WTC11 (cell line): ENCODE data around the gene CKAP2L.

ENCODE experiments used
- MAX ChIP-seq: sonication (generic); formaldehyde crosslinking; IDR thresholded peaks from 2 replicates; pipeline ENCODE4 v1.8.0; 2022; ENCODE audit warnings: mild to moderate bottlenecking, missing genetic modification reagents
- SP1 ChIP-seq: sonication (generic); formaldehyde crosslinking; conservative IDR thresholded peaks from 2 replicates; pipeline ENCODE4 v1.8.1; 2022; ENCODE audit warnings: missing genetic modification reagents
- TF ChIP-seq, protein P1 (sequence below): fragments of 200-600 bp; IDR thresholded peaks from 2 replicates; pipeline ENCODE4 v1.8.0; 2022; ENCODE audit warnings: antibody characterized with exemption
- TF ChIP-seq, protein P2 (sequence below): fragments of 250-450 bp; sonication (Bioruptor Pico); IDR thresholded peaks from 2 replicates; pipeline ENCODE4 v2.1.2; 2022; ENCODE audit warnings: mild to moderate bottlenecking, moderate library complexity
- TF ChIP-seq, protein P3 (sequence below): sonication (generic); formaldehyde crosslinking; IDR thresholded peaks from 2 replicates; pipeline ENCODE4 v1.8.0; 2022; ENCODE audit warnings: mild to moderate bottlenecking, missing genetic modification reagents
- TF ChIP-seq, protein P4 (sequence below): sonication (generic); formaldehyde crosslinking; IDR thresholded peaks from 2 replicates; pipeline ENCODE4 v1.8.0; 2023; ENCODE audit warnings: missing genetic modification reagents, mild to moderate bottlenecking, borderline replicate concordance

DNA sequence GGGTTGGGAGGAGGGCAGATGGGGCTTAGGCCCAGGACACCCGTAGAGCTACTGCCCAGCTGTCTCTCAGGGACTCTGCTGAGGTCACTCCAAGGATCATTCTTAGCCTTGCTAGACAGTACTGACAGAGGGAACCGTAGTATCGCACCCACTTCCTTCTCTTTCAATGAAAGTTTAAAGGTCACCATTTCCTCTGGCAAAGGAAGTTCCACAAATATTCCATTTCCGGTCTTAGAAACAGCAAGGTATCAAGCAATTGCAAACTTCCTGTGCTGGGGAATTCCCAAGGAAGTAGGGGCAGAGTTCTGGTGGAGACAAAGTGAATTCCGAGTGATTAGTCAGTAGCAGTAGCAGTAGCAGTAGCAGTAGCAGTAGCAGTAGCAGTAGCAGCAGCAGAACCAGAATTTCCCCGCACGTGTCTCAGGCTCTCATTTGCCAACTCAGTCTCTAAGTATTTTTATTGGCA, 47.5 kb upstream of the CKAP2L start:
- TF ChIP-seq, protein P1, sequence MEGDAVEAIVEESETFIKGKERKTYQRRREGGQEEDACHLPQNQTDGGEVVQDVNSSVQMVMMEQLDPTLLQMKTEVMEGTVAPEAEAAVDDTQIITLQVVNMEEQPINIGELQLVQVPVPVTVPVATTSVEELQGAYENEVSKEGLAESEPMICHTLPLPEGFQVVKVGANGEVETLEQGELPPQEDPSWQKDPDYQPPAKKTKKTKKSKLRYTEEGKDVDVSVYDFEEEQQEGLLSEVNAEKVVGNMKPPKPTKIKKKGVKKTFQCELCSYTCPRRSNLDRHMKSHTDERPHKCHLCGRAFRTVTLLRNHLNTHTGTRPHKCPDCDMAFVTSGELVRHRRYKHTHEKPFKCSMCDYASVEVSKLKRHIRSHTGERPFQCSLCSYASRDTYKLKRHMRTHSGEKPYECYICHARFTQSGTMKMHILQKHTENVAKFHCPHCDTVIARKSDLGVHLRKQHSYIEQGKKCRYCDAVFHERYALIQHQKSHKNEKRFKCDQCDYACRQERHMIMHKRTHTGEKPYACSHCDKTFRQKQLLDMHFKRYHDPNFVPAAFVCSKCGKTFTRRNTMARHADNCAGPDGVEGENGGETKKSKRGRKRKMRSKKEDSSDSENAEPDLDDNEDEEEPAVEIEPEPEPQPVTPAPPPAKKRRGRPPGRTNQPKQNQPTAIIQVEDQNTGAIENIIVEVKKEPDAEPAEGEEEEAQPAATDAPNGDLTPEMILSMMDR = no peak
- no peak for TF ChIP-seq MAX (CRISPR knock-in tag)
- TF ChIP-seq, protein P2, sequence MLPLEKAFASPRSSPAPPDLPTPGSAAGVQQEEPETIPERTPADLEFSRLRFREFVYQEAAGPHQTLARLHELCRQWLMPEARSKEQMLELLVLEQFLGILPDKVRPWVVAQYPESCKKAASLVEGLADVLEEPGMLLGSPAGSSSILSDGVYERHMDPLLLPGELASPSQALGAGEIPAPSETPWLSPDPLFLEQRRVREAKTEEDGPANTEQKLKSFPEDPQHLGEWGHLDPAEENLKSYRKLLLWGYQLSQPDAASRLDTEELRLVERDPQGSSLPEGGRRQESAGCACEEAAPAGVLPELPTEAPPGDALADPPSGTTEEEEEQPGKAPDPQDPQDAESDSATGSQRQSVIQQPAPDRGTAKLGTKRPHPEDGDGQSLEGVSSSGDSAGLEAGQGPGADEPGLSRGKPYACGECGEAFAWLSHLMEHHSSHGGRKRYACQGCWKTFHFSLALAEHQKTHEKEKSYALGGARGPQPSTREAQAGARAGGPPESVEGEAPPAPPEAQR (CRISPR knock-in tag) = no peak
- TF ChIP-seq, protein P3, sequence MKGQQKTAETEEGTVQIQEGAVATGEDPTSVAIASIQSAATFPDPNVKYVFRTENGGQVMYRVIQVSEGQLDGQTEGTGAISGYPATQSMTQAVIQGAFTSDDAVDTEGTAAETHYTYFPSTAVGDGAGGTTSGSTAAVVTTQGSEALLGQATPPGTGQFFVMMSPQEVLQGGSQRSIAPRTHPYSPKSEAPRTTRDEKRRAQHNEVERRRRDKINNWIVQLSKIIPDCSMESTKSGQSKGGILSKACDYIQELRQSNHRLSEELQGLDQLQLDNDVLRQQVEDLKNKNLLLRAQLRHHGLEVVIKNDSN (CRISPR knock-in tag) = no peak
- no peak for TF ChIP-seq SP1
- TF ChIP-seq, protein P4, sequence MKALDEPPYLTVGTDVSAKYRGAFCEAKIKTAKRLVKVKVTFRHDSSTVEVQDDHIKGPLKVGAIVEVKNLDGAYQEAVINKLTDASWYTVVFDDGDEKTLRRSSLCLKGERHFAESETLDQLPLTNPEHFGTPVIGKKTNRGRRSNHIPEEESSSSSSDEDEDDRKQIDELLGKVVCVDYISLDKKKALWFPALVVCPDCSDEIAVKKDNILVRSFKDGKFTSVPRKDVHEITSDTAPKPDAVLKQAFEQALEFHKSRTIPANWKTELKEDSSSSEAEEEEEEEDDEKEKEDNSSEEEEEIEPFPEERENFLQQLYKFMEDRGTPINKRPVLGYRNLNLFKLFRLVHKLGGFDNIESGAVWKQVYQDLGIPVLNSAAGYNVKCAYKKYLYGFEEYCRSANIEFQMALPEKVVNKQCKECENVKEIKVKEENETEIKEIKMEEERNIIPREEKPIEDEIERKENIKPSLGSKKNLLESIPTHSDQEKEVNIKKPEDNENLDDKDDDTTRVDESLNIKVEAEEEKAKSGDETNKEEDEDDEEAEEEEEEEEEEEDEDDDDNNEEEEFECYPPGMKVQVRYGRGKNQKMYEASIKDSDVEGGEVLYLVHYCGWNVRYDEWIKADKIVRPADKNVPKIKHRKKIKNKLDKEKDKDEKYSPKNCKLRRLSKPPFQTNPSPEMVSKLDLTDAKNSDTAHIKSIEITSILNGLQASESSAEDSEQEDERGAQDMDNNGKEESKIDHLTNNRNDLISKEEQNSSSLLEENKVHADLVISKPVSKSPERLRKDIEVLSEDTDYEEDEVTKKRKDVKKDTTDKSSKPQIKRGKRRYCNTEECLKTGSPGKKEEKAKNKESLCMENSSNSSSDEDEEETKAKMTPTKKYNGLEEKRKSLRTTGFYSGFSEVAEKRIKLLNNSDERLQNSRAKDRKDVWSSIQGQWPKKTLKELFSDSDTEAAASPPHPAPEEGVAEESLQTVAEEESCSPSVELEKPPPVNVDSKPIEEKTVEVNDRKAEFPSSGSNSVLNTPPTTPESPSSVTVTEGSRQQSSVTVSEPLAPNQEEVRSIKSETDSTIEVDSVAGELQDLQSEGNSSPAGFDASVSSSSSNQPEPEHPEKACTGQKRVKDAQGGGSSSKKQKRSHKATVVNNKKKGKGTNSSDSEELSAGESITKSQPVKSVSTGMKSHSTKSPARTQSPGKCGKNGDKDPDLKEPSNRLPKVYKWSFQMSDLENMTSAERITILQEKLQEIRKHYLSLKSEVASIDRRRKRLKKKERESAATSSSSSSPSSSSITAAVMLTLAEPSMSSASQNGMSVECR = no peak
